ENCODE results near the gene SLCO4A1. TPM values are rescaled to one million over a fixed set of nuclear protein-coding genes. Genes with fewer than 3 reads are reported as not detected.

Gene SLCO4A1
- polyA plus RNA-seq, 1 experiment = 0.09 TPM

GRCh38 chr20:62700261-62700930 is 58.1 kb downstream of the SLCO4A1 start:
- Histone ChIP-seq H3K4me3 (ENCODE audit: low read depth, low read length) (no peak overlapping the region), H3K27ac (ENCODE audit: low read depth, low read length) (no peak overlapping the region), H3K9me3 (ENCODE audit: control insufficient read depth, insufficient read depth, low read length) (peaks cover 9% of the 10 kb centered on the region; the same call in 1 of the 2 replicates), H3K27me3 (ENCODE audit: control insufficient read depth, insufficient read depth, low read length) (peaks cover 9% of the 10 kb centered on the region)
- ChIA-PET POLR2A (no interaction called here), CTCF (no interaction called here)
- no peak for DNase-seq (ENCODE audit: low read depth, low spot score)
- TF ChIP-seq CTCF (IDR thresholded peaks at IDR 0.05; ENCODE audit: low read depth, low read length) = no peak

GRCh38 chr20:62701161-62702012 is 59.1 kb downstream of the SLCO4A1 start:
- ChIA-PET POLR2A (no interaction called here), CTCF (no interaction called here)
- Histone ChIP-seq H3K27ac (ENCODE audit: low read depth, low read length) (no peak overlapping the region), H3K4me3 (ENCODE audit: low read depth, low read length) (no peak overlapping the region), H3K9me3 (ENCODE audit: control insufficient read depth, insufficient read depth, low read length) (peaks cover 9% of the 10 kb centered on the region; the same call in 1 of the 2 replicates), H3K27me3 (ENCODE audit: control insufficient read depth, insufficient read depth, low read length) (peaks cover 7% of the 10 kb centered on the region)
- no peak for TF ChIP-seq CTCF (IDR thresholded peaks at IDR 0.05; ENCODE audit: low read depth, low read length)
- no peak for DNase-seq (ENCODE audit: low read depth, low spot score)

GRCh38 chr20:62702013-62702300 is 59.7 kb downstream of the SLCO4A1 start:
- peaks cover 7% of the 10 kb centered on the region for H3K27me3 ChIP-seq (ENCODE audit: control insufficient read depth, insufficient read depth, low read length)
- H3K9me3 ChIP-seq (ENCODE audit: control insufficient read depth, insufficient read depth, low read length) = peaks cover 9% of the 10 kb centered on the region; the same call in 1 of the 2 replicates
- DNase-seq (ENCODE audit: low read depth, low spot score) = no peak
- POLR2A ChIA-PET = no interaction called here
- no peak overlapping the region for H3K27ac ChIP-seq (ENCODE audit: low read depth, low read length)
- no peak overlapping the region for H3K4me3 ChIP-seq (ENCODE audit: low read depth, low read length)
- TF ChIP-seq CTCF (IDR thresholded peaks at IDR 0.05; ENCODE audit: low read depth, low read length) = no peak
- CTCF ChIA-PET = no interaction called here

- POLR2A ChIA-PET = interaction anchor here (1.9 kb wide), 1 partner anchor 91 kb away, joined by 7 read pairs; no protein-coding TSS in a partner anchor
- Histone ChIP-seq H3K4me3 (ENCODE audit: low read depth, low read length) (no peak overlapping the region), H3K9me3 (ENCODE audit: control insufficient read depth, insufficient read depth, low read length) (peaks cover 9% of the 10 kb centered on the region; the same call in 1 of the 2 replicates), H3K27me3 (ENCODE audit: control insufficient read depth, insufficient read depth, low read length) (peaks cover 9% of the 10 kb centered on the region), H3K27ac (ENCODE audit: low read depth, low read length) (peak overlapping the region; percentile 80)
- TF ChIP-seq CTCF (IDR thresholded peaks at IDR 0.05; ENCODE audit: low read depth, low read length) = peak; percentile 59
- CTCF ChIA-PET = interaction anchor here (1.5 to 1.7 kb wide), 2 partner anchors 17 to 88 kb away, joined by 3 to 8 read pairs; no protein-coding TSS in a partner anchor
- DNase-seq (ENCODE audit: low read depth, low spot score) = peak; percentile 72
Observed at GRCh38 chr20:62702895-62703852, 60.9 kb downstream of the SLCO4A1 start.

Measured in AG04450 (cell line).